GM23338 (cell line): ENCODE data around the gene HAP1. TPM values are rescaled to one million over a fixed set of nuclear protein-coding genes. Genes with fewer than 3 reads are reported as not detected.
A peak's percentile ranks its signal among the peaks of the same experiment; 100 is the strongest.

Experiments
- ATAC-seq: fragments of 200-7000 bp; cut with Tn5 transposase; 3 replicates; pipeline ENCODE4 v1.9.1; 2020
- DNase-seq: peaks from one replicate; pipeline ENCODE4 v3.0.0-alpha.2; 2015; ENCODE audit warnings: low spot score
- H2AFZ ChIP-seq: fragments of 200-600 bp; sonication (generic); 2 replicates; pipeline ENCODE4 v1.8.0; 2016; ENCODE audit warnings: antibody characterized with exemption, mild to moderate bottlenecking, moderate library complexity
- H3F3A ChIP-seq: fragments of 200-600 bp; sonication (generic); replicated peaks from 2 replicates; pipeline ENCODE4 v1.8.0; 2017; ENCODE audit warnings: antibody characterized with exemption, mixed run types, low read depth
- H3K27ac ChIP-seq: fragments of 200-600 bp; sonication (generic); 2 replicates; pipeline ENCODE4 v1.6.1; 2016; ENCODE audit warnings: low read depth
- H3K27me3 ChIP-seq: fragments of 200-600 bp; sonication (generic); 2 replicates; pipeline ENCODE4 v1.8.0; 2016; ENCODE audit warnings: mild to moderate bottlenecking, mixed run types, moderate library complexity; ENCODE audit not compliant: insufficient read depth
- H3K36me3 ChIP-seq: fragments of 200-600 bp; sonication (generic); 2 replicates; pipeline ENCODE4 v1.8.0; 2016; ENCODE audit warnings: mild to moderate bottlenecking; ENCODE audit not compliant: insufficient read depth
- H3K4me1 ChIP-seq: fragments of 200-600 bp; sonication (generic); 2 replicates; pipeline ENCODE4 v1.8.0; 2016; ENCODE audit warnings: mild to moderate bottlenecking, moderate library complexity; ENCODE audit not compliant: insufficient read depth
- H3K4me2 ChIP-seq: fragments of 200-600 bp; sonication (generic); 2 replicates; pipeline ENCODE4 v1.7.1; 2017; ENCODE audit warnings: mixed run types
- H3K4me3 ChIP-seq: fragments of 200-600 bp; sonication (generic); 2 replicates; pipeline ENCODE4 v1.6.1; 2016; ENCODE audit warnings: mixed run types
- H3K79me2 ChIP-seq: fragments of 200-600 bp; sonication (generic); replicated peaks from 2 replicates; pipeline ENCODE4 v1.8.0; 2017; ENCODE audit warnings: mild to moderate bottlenecking; ENCODE audit not compliant: insufficient read depth
- H3K9me2 ChIP-seq: fragments of 200-600 bp; sonication (generic); 2 replicates; pipeline ENCODE4 v1.8.0; 2017; ENCODE audit not compliant: insufficient read depth
- H4K20me1 ChIP-seq: fragments of 200-600 bp; sonication (generic); replicated peaks from 2 replicates; pipeline ENCODE4 v1.8.0; 2017; ENCODE audit warnings: mild to moderate bottlenecking; ENCODE audit not compliant: insufficient read depth
- H3K27ac Mint-ChIP-seq: 2 replicates; pipeline ENCODE4 v1.8.0; 2020; ENCODE audit warnings: inconsistent platforms, mild to moderate bottlenecking, moderate library complexity, mixed read lengths
- H3K27me3 Mint-ChIP-seq: 3 replicates; pipeline ENCODE4 v1.8.0; 2022; ENCODE audit warnings: low read depth, mild to moderate bottlenecking, moderate library complexity, mixed read lengths, inconsistent platforms; ENCODE audit not compliant: insufficient read depth, poor library complexity
- H3K36me3 Mint-ChIP-seq: 3 replicates; pipeline ENCODE4 v1.8.0; 2021; ENCODE audit warnings: low read depth, mild to moderate bottlenecking, inconsistent platforms, moderate library complexity, mixed read lengths
- H3K4me1 Mint-ChIP-seq: 3 replicates; pipeline ENCODE4 v1.8.0; 2020; ENCODE audit warnings: mild to moderate bottlenecking, inconsistent platforms, mixed read lengths
- H3K4me3 Mint-ChIP-seq: 3 replicates; pipeline ENCODE4 v1.8.0; 2021; ENCODE audit warnings: moderate library complexity, mild to moderate bottlenecking, inconsistent platforms, mixed read lengths
- H3K9me3 Mint-ChIP-seq: 3 replicates; pipeline ENCODE4 v1.8.0; 2020; ENCODE audit warnings: moderate library complexity, mild to moderate bottlenecking, inconsistent platforms, mixed read lengths
- CREB1 ChIP-seq: fragments of 250-450 bp; sonication (Bioruptor Pico); IDR thresholded peaks from 2 replicates; pipeline ENCODE4 v1.5.0; 2020; ENCODE audit warnings: low read depth, mild to moderate bottlenecking, moderate library complexity
- EZH2phosphoT487 ChIP-seq: fragments of 200-600 bp; sonication (generic); IDR thresholded peaks from one replicate; pipeline ENCODE4 v1.8.1; 2018; ENCODE audit warnings: antibody characterized with exemption; ENCODE audit not compliant: unreplicated experiment
- JUNB ChIP-seq: IDR thresholded peaks from one replicate; pipeline ENCODE4 v1.6.1; 2016; ENCODE audit warnings: antibody characterized with exemption; ENCODE audit not compliant: unreplicated experiment
- POLR2AphosphoS5 ChIP-seq: IDR thresholded peaks from 2 replicates; pipeline ENCODE4 v1.6.1; 2016; ENCODE audit warnings: antibody characterized with exemption, low read depth
- ZNF114 ChIP-seq: fragments of 250-450 bp; sonication (Bioruptor Pico); IDR thresholded peaks from 2 replicates; pipeline ENCODE4 v1.5.0; 2020; ENCODE audit warnings: mild to moderate bottlenecking, moderate library complexity
- ZNF331 ChIP-seq: fragments of 250-450 bp; sonication (Bioruptor Pico); IDR thresholded peaks from 2 replicates; pipeline ENCODE4 v1.5.0; 2020; ENCODE audit warnings: low read depth, mild to moderate bottlenecking, moderate library complexity
- polyA plus RNA-seq: library from polyadenylated mRNA; unstranded; fragments of >200 nt; fragmentation: Nextera tagmentation; extraction: Ambion mirVana; gene quantifications from 2 replicates; pipeline ENCODE4 v1.2.1, GENCODE V29; 2016
- total RNA-seq: library from RNA; depleted of rRNA; stranded (reverse); fragments of >200 nt; shearing (Covaris generic); gene quantifications from 2 replicates; pipeline ENCODE4 v1.2.3, GENCODE V29; 2014
- TF ChIP-seq, protein P1 (sequence below), 2 experiments: fragments of 200-600 bp in 1 of 2; sonication (generic) in 1 of 2; conservative IDR thresholded peaks; 2 replicates each; pipeline versions ENCODE4 v1.5.1 to v1.6.1; 2016 to 2017; ENCODE audit warnings: antibody characterized with exemption in 2 of 2, low read depth in 2 of 2, mild to moderate bottlenecking in 2 of 2, moderate library complexity in 1 of 2
- TF ChIP-seq, protein P2 (sequence below): IDR thresholded peaks from 2 replicates; pipeline ENCODE4 v1.6.1; 2016; ENCODE audit warnings: antibody characterized with exemption
- TF ChIP-seq, protein P3 (sequence below): IDR thresholded peaks from one replicate; pipeline ENCODE4 v1.6.1; 2018; ENCODE audit warnings: antibody characterized with exemption; ENCODE audit not compliant: unreplicated experiment

HAP1 gene
- total and polyA plus RNA-seq, 2 experiments from 2014 or later: 1.6 to 2.2 TPM

DNA sequence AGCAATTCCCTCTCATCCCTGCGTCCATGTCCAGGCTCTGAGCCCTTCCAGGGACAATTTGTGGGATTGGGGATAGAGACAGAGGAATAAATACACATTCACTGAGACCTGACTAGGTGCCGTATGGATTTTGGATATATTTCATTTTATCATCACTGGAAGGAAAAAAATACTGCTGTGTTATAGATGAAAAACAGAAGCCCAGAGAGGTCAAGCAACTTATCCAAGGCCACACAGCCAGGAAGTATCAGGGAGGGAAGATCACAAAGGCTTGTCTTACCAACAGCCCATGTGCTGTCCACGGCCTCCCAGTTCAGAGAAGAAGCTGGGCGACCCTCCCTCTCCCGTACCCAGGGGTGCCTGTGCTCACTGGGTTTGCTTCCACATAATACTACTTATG is 6.1 kb upstream of the HAP1 start (continued):
- TF ChIP-seq, protein P1, sequence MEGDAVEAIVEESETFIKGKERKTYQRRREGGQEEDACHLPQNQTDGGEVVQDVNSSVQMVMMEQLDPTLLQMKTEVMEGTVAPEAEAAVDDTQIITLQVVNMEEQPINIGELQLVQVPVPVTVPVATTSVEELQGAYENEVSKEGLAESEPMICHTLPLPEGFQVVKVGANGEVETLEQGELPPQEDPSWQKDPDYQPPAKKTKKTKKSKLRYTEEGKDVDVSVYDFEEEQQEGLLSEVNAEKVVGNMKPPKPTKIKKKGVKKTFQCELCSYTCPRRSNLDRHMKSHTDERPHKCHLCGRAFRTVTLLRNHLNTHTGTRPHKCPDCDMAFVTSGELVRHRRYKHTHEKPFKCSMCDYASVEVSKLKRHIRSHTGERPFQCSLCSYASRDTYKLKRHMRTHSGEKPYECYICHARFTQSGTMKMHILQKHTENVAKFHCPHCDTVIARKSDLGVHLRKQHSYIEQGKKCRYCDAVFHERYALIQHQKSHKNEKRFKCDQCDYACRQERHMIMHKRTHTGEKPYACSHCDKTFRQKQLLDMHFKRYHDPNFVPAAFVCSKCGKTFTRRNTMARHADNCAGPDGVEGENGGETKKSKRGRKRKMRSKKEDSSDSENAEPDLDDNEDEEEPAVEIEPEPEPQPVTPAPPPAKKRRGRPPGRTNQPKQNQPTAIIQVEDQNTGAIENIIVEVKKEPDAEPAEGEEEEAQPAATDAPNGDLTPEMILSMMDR (conservative IDR thresholded peaks at IDR 0.05; ENCODE audit: low read depth in 2 of 2): no peak
- no peak for TF ChIP-seq ZNF331 (CRISPR knock-in tag)
- no peak for TF ChIP-seq ZNF114 (CRISPR knock-in tag)
- TF ChIP-seq, protein P2, sequence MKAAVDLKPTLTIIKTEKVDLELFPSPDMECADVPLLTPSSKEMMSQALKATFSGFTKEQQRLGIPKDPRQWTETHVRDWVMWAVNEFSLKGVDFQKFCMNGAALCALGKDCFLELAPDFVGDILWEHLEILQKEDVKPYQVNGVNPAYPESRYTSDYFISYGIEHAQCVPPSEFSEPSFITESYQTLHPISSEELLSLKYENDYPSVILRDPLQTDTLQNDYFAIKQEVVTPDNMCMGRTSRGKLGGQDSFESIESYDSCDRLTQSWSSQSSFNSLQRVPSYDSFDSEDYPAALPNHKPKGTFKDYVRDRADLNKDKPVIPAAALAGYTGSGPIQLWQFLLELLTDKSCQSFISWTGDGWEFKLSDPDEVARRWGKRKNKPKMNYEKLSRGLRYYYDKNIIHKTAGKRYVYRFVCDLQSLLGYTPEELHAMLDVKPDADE: no peak
- TF ChIP-seq, protein P3, sequence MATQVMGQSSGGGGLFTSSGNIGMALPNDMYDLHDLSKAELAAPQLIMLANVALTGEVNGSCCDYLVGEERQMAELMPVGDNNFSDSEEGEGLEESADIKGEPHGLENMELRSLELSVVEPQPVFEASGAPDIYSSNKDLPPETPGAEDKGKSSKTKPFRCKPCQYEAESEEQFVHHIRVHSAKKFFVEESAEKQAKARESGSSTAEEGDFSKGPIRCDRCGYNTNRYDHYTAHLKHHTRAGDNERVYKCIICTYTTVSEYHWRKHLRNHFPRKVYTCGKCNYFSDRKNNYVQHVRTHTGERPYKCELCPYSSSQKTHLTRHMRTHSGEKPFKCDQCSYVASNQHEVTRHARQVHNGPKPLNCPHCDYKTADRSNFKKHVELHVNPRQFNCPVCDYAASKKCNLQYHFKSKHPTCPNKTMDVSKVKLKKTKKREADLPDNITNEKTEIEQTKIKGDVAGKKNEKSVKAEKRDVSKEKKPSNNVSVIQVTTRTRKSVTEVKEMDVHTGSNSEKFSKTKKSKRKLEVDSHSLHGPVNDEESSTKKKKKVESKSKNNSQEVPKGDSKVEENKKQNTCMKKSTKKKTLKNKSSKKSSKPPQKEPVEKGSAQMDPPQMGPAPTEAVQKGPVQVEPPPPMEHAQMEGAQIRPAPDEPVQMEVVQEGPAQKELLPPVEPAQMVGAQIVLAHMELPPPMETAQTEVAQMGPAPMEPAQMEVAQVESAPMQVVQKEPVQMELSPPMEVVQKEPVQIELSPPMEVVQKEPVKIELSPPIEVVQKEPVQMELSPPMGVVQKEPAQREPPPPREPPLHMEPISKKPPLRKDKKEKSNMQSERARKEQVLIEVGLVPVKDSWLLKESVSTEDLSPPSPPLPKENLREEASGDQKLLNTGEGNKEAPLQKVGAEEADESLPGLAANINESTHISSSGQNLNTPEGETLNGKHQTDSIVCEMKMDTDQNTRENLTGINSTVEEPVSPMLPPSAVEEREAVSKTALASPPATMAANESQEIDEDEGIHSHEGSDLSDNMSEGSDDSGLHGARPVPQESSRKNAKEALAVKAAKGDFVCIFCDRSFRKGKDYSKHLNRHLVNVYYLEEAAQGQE: no peak
- TF ChIP-seq POLR2AphosphoS5: no peak
- no peak for TF ChIP-seq CREB1 (CRISPR knock-in tag)
- no peak for TF ChIP-seq EZH2phosphoT487

DNA sequence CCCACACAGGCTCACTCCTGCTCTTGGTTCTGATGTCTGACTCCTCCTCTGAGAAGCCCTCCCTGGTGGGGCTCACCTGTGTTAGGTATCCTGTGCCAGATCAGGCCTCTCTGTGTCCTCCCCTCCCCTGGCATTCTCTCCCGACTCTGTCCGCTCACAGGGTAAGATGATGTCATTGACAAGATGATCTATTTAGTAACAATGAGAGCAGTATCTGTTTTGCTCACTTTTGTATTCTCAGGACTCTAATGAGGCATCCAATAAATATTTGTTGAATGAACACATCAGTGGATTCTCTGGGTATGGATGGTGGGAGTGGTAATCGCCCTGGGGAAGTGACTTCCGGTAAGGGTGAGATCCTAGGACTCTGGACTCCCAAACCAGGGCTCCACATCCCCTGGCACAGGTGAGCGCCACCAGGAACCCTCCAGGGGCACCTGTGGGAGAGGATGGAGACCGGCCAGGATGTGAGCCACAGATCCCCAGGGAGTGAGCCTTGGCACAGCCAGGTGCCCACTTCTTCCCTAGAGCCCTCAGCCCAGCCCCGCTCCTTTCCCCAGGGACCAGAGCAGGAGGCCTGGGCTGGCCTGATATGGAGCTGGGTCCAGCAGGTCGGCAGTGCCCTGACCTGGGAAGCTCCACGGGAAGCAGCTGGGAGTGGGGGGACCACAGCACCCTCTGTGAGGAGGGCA is 5.4 kb upstream of the HAP1 start:
- Histone ChIP-seq H2AFZ (peak overlapping the region; percentile 38; the same call in 1 of the 2 replicates), H3K4me3 (no peak overlapping the region), H3K4me1 (peaks cover 17% of the 10 kb centered on the region), H4K20me1 (no peaks in the 10 kb centered on the region), H3F3A (no peaks in the 10 kb centered on the region; the same call in 1 of the 2 replicates), H3K79me2 (no peaks in the 10 kb centered on the region), H3K4me2 (no peak overlapping the region), H3K27me3 (peaks cover 31% of the 10 kb centered on the region), H3K27ac (no peak overlapping the region), H3K9me2 (no peaks in the 10 kb centered on the region), H3K36me3 (no peaks in the 10 kb centered on the region)
- Mint-ChIP-seq H3K4me1 (peaks cover 18% of the 10 kb centered on the region), H3K36me3 (peaks cover 2% of the 10 kb centered on the region; the same call in 1 of the 3 replicates), H3K9me3 (no peaks in the 10 kb centered on the region), H3K27me3 (peaks cover 35% of the 10 kb centered on the region), H3K27ac (no peak overlapping the region), H3K4me3 (no peak overlapping the region; the same call in 2 of the 3 replicates)
- TF ChIP-seq EZH2phosphoT487 (no peak), JUNB (no peak), POLR2AphosphoS5 (no peak)
- TF ChIP-seq, protein P2: no peak
- ATAC-seq (no peak), DNase-seq (no peak)
